CD14-positive monocyte (primary cell): ENCODE results near the gene KIAA0930. TPM values are rescaled to one million over a fixed set of nuclear protein-coding genes. Genes with fewer than 3 reads are reported as not detected.

ENCODE experiments used
- DNase-seq, 3 donors: peaks; one replicate each; pipeline ENCODE4 v3.0.0-alpha.2; 2011 to 2022
- H2AFZ ChIP-seq: 2 replicates; pipeline ENCODE4 v1.6.0; 2012; ENCODE audit warnings: mild to moderate bottlenecking, low read depth, low read length, inconsistent platforms; ENCODE audit not compliant: insufficient read depth, poor library complexity, severe bottlenecking
- H3K27ac ChIP-seq, 2 donors: 1 replicate in 1 of 2; 2 replicates in 1 of 2; pipeline ENCODE4 v1.5.1; 2012 to 2013; ENCODE audit warnings: low read length in 2 of 2, control low read depth in 1 of 2, inconsistent platforms in 1 of 2, low read depth in 1 of 2, mild to moderate bottlenecking in 1 of 2
- H3K27me3 ChIP-seq, 2 donors: one replicate each; pipeline versions ENCODE4 v1.6.0 to v1.6.1; 2011 to 2013; ENCODE audit warnings: low read length in 2 of 2; ENCODE audit not compliant: control insufficient read depth in 2 of 2, insufficient read depth in 2 of 2
- H3K36me3 ChIP-seq, 2 donors: replicated peaks in 1 of 2; 1 replicate in 1 of 2; 2 replicates in 1 of 2; pipeline versions ENCODE4 v1.5.1 to v1.6.1; 2012 to 2013; ENCODE audit warnings: low read length in 2 of 2, control low read depth in 1 of 2, inconsistent platforms in 1 of 2, mild to moderate bottlenecking in 1 of 2; ENCODE audit not compliant: insufficient read depth in 2 of 2, control insufficient read depth in 1 of 2
- H3K4me1 ChIP-seq, 2 donors: 1 replicate in 1 of 2; 2 replicates in 1 of 2; pipeline versions ENCODE4 v1.5.1 to v1.6.1; 2012 to 2013; ENCODE audit warnings: low read length in 2 of 2, control low read depth in 1 of 2, inconsistent platforms in 1 of 2, mild to moderate bottlenecking in 1 of 2, moderate library complexity in 1 of 2; ENCODE audit not compliant: insufficient read depth in 2 of 2, control insufficient read depth in 1 of 2
- H3K4me2 ChIP-seq: replicated peaks from 2 replicates; pipeline ENCODE3; 2012; ENCODE audit warnings: low read length, moderate library complexity, mild to moderate bottlenecking; ENCODE audit not compliant: poor library complexity, severe bottlenecking; ENCODE audit errors: extremely low read depth
- H3K4me3 ChIP-seq, 3 experiments: fragments of 200-600 bp in 1 of 3; sonication (generic) in 1 of 3; replicated peaks in 1 of 3; 1 replicate in 2 of 3; 2 replicates in 1 of 3; pipeline ENCODE4 v1.5.1; 2011 to 2013; ENCODE audit warnings: low read length in 3 of 3, mild to moderate bottlenecking in 3 of 3, control low read depth in 2 of 3, low read depth in 2 of 3, inconsistent platforms in 1 of 3, moderate library complexity in 1 of 3
- H3K79me2 ChIP-seq: 2 replicates; pipeline ENCODE4 v1.6.0; 2012; ENCODE audit warnings: mild to moderate bottlenecking, control low read depth, inconsistent platforms, low read length, moderate library complexity; ENCODE audit not compliant: insufficient read depth
- H3K9ac ChIP-seq: 2 replicates; pipeline ENCODE4 v1.6.0; 2017; ENCODE audit warnings: low read length, mild to moderate bottlenecking; ENCODE audit not compliant: insufficient read depth, poor library complexity, severe bottlenecking
- H3K9me3 ChIP-seq, 2 donors: replicated peaks in 1 of 2; 1 replicate in 1 of 2; 2 replicates in 1 of 2; pipeline versions ENCODE4 v1.5.1 to v1.6.1; 2012 to 2013; ENCODE audit warnings: low read length in 2 of 2, control low read depth in 1 of 2; ENCODE audit not compliant: control insufficient read depth in 1 of 2, insufficient read depth in 1 of 2
- H4K20me1 ChIP-seq: 2 replicates; pipeline ENCODE4 v1.6.0; 2012; ENCODE audit warnings: mild to moderate bottlenecking, low read length, control low read depth, moderate library complexity; ENCODE audit not compliant: insufficient read depth
- H3K27ac Mint-ChIP-seq, 7 donors: one replicate each; pipeline ENCODE4 v1.8.0; 2020; ENCODE audit warnings: mild to moderate bottlenecking in 7 of 7, mixed read lengths in 7 of 7, moderate library complexity in 6 of 7, inconsistent platforms in 2 of 7
- H3K27me3 Mint-ChIP-seq, 3 donors: one replicate each; pipeline ENCODE4 v1.8.0; 2021 to 2022; ENCODE audit warnings: low read depth in 3 of 3, mild to moderate bottlenecking in 3 of 3, mixed read lengths in 3 of 3, moderate library complexity in 3 of 3, inconsistent platforms in 1 of 3
- H3K36me3 Mint-ChIP-seq, 2 donors: one replicate each; pipeline ENCODE4 v1.8.0; 2020; ENCODE audit warnings: mixed read lengths in 2 of 2, inconsistent platforms in 1 of 2, mild to moderate bottlenecking in 1 of 2
- H3K4me1 Mint-ChIP-seq: one replicate; pipeline ENCODE4 v1.8.0; 2020; ENCODE audit warnings: mild to moderate bottlenecking, mixed read lengths
- H3K4me3 Mint-ChIP-seq, 2 donors: one replicate each; pipeline ENCODE4 v1.8.0; 2020; ENCODE audit warnings: mild to moderate bottlenecking in 2 of 2, mixed read lengths in 2 of 2, moderate library complexity in 1 of 2
- H3K9me3 Mint-ChIP-seq, 7 donors: one replicate each; pipeline ENCODE4 v1.8.0; 2020 to 2022; ENCODE audit warnings: mixed read lengths in 7 of 7, mild to moderate bottlenecking in 6 of 7, moderate library complexity in 6 of 7, inconsistent platforms in 2 of 7
- CTCF ChIP-seq: fragments of 200-600 bp; IDR thresholded peaks from one replicate; pipeline ENCODE4 v1.8.0; 2022; ENCODE audit warnings: antibody characterized with exemption, mild to moderate bottlenecking
- WGBS: methylation state at CpG from one replicate; pipeline ENCODE4 v1.1.5; 2013; ENCODE audit warnings: missing lambda C conversion rate; ENCODE audit not compliant: insufficient coverage; 5-methylcytosine and 5-hydroxymethylcytosine counted together
- intact Hi-C, 2 donors: fragments of 100-400 bp; cut with micrococcal nuclease; formaldehyde crosslinking; loops; one replicate each; pipeline versions ENCODE4 v1.15.0 to v1.15.1; 2023
- polyA plus RNA-seq, 3 donors: library from polyadenylated mRNA; depleted of rRNA in 1 of 3; unstranded in 2 of 3; stranded (reverse) in 1 of 3; fragments of 300-500 nt in 2 of 3; fragments of >200 nt in 1 of 3; fragmentation: Illumina TruSeq in 2 of 3; gene quantifications; 1 replicate in 2 of 3; 2 replicates in 1 of 3; pipeline ENCODE4 v1.2.3, GENCODE V29; 2012 to 2021

The KIAA0930 gene
- polyA plus RNA-seq, 3 donors, result 14.0 to 89.1 (median 15.6) TPM

- Mint-ChIP-seq H3K4me1 (peaks cover 95% of the 10 kb centered on the region), H3K36me3 (peaks cover 16 to 31% of the 10 kb centered on the region in 2 donors), H3K4me3 (peak overlapping the region; percentile 61 to 80), H3K27me3 (peaks cover 0 to 2% (median 0%) of the 10 kb centered on the region in 3 donors), H3K9me3 (peaks cover 0 to 3% (median 0%) of the 10 kb centered on the region in 7 donors), H3K27ac (peak overlapping the region; percentile 97 to 100 (median 99))
- Histone ChIP-seq H3K36me3 (peaks cover 0 to 7% of the 10 kb centered on the region in 2 donors), H4K20me1 (peaks cover 38% of the 10 kb centered on the region), H3K27me3 (no peaks in the 10 kb centered on the region), H3K9ac (peak overlapping the region; percentile 73), H3K4me3 (peak overlapping the region in 1 of 3 experiments; percentile 67), H3K4me1 (peaks cover 96 to 100% of the 10 kb centered on the region in 2 donors), H3K4me2 (peak overlapping the region; percentile 67), H3K9me3 (no peaks in the 10 kb centered on the region), H3K79me2 (peaks cover 98% of the 10 kb centered on the region), H3K27ac (peak overlapping the region; percentile 95 to 98), H2AFZ (no peak overlapping the region)
- intact Hi-C loops, result loop anchor here in 1 of 2 donors (5.0 kb wide), 2 partner anchors 59 to 86 kb away; no protein-coding TSS in a partner anchor
- no peak for TF ChIP-seq CTCF
- 11% methylated on average over 17 of the region's 17 CpGs for WGBS
- DNase-seq, result peak; percentile 91 to 97 (median 93)
These were observed 14.0 kb downstream of the KIAA0930 start for GRCh38 chr22:45226503-45227186.

- peaks cover 45% of the 10 kb centered on the region for H4K20me1 ChIP-seq
- peak; percentile 85 to 95 (median 89) for DNase-seq
- H3K27ac ChIP-seq, result peak overlapping the region; percentile 95 to 98
- Mint-ChIP-seq H3K4me1 (peaks cover 95% of the 10 kb centered on the region), H3K4me3 (peak overlapping the region in 1 of 2 donors; percentile 80), H3K36me3 (peaks cover 12 to 28% of the 10 kb centered on the region in 2 donors), H3K9me3 (peaks cover 0 to 3% (median 0%) of the 10 kb centered on the region in 7 donors), H3K27ac (peak overlapping the region; percentile 97 to 100 (median 99)), H3K27me3 (no peaks in the 10 kb centered on the region)
- peak overlapping the region; percentile 73 for H3K9ac ChIP-seq
- no peaks in the 10 kb centered on the region for H3K9me3 ChIP-seq
- WGBS, result 17% methylated on average over 26 of the region's 26 CpGs
- H2AFZ ChIP-seq, result peak overlapping the region; percentile 59
- peaks cover 96 to 100% of the 10 kb centered on the region in 2 donors for H3K4me1 ChIP-seq
- TF ChIP-seq CTCF, result no peak
- peaks cover 0 to 7% of the 10 kb centered on the region in 2 donors for H3K36me3 ChIP-seq
- intact Hi-C loops, result loop anchor here in 1 of 2 donors (5.0 kb wide), 2 partner anchors 59 to 86 kb away; no protein-coding TSS in a partner anchor
- H3K4me2 ChIP-seq, result peak overlapping the region; percentile 30
- H3K79me2 ChIP-seq, result peaks cover 98% of the 10 kb centered on the region
- no peaks in the 10 kb centered on the region for H3K27me3 ChIP-seq
- peak overlapping the region in 1 of 3 experiments; percentile 4 for H3K4me3 ChIP-seq
These were observed 14.8 kb downstream of the KIAA0930 start for GRCh38 chr22:45225732-45226502.
